AG20443 (cell line): ENCODE data around the gene ZNF862.
A peak's percentile ranks its signal among the peaks of the same experiment; 100 is the strongest.

ENCODE experiments used
- DNase-seq: peaks from one replicate; pipeline ENCODE4 v3.0.0; 2012; ENCODE audit warnings: low spot score, mixed read lengths

ZNF862 gene

DNA sequence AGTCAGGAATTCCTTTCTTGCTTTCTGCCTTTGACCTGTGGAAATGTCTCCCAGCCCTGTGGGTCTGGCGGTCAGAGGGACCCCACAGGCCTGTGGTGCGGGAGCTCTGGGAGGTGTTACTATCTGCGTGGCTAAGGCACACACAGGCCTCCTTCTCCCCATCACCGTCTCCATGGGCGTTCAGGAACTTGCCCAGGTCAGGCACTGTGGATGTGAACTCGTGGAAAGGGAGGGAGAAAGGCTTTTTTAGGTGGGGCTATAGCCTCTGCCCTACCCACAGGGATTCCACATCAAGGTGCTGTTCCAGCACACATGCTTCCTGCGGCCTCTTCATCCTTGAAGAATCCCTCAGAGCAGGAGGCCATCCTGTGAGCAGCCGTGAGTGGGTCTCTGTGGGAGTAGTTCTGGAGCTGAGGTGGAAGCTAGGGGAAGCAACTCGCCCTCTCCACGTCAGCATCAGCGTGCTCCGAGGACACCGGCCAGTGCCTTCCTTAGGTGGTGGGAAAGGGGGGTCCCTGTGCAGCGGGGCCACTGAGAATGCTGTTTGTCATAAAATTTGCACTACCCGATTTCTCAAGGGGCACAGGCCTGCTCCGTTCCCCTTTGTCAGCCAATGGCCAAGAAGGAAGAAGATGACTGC is 28.1 kb downstream of the ZNF862 start:
- DNase-seq: no peak

DNA sequence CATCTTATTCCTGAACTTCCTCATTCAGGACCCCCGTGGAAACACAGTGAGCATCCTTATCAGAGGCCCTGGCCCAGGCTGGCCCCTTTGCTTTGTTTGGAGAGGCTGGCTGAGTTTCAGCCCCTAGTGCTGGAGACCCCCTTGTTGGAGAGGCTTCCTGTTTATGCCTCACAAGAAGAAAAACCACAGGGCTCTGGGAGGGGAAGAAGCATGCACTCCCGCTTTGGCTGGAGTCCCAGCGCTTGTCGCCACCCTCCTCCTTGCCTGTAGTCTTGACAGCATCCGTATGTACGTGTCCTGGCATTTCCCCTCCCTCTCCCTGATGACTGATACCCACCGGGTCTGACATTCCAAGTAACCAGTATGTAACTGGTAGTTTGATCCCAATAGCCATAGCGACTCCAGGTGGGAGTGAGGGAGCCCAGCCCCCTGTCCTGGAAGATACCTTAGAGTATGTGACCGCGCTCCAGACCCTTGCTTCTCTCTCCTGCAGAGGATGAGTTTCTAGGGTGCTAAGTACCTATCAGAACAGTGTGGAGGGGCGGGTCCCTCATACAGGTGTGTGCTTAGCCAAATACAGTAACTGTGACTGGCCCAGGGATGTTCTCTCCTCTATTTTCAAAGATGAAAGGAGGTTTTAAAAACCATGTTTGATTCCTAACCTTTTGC is 28.7 kb downstream of the ZNF862 start:
- DNase-seq: no peak

DNA sequence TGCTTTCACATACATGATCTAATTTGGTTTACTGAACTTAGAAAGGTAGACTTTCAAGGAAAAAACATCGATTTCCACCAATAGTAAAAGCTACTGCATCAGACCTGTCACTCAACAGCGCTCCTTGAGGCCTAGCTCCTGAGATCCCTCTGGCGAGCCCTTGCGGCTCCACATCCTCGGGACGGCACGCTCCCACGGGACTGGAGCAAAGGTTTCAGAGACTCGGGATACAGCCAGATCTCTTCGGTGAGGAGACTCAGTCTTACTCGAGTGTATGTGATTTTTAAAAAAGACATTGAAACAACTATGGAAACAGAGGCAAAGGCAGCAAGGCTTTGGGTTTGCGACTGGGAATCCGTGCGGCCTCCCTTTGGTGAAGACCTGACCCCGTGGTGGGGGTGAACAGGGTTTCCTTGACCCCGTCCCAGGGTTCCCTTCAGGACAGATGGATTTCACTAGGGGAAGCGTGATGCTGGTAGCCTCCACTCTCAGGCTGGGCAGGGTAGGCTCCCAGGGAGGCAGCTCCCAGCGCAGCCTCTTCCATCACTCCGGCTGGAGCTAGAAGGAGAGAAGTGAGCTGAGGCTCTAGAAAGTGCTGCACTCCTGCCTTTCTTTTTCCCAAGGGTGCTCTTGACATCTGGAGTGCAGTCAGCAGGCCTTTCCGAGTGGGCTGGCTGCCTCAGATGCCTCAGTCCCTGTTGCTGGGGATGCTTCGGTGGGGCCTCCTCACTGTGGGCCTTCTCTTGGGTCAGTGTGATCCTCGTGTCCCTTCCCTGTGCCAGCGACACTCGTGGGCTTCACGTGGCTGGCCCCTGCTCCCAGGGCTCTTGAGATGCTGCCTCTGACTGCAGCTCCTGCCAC is 29.8 kb downstream of the ZNF862 start:
- no peak for DNase-seq

DNA sequence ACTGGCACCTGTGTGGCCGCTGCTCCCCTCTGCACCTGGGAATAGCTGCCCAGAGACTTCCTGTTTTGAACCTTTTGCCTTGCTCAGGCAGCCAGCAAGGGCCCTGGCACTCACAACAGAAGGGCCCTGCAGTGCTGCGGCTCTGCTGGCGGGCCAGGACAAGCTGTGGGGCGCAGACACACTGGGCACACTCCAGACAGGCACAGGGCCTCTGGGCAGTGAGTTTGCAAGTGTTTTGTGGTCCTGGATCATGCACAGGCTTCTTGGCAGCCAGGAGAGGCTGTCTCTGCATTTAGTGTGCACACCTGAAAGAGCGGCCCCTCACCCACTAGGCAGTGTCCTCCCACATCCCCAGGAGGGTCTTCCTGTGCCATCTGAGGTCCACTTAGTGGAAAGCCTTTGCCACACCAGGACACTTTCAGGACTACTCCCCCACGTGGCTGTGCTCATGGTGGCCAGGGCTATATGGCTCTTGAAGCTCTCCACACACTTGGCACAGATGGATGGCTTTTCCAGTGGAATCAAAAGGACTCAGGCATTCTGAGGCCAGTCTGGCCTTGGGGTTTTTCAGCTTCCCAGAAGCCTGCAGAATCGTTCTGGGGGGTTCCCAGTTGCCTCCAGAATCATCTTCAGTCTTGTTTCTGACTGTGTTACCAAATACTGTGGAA is 30.6 kb downstream of the ZNF862 start:
- DNase-seq: no peak

DNA sequence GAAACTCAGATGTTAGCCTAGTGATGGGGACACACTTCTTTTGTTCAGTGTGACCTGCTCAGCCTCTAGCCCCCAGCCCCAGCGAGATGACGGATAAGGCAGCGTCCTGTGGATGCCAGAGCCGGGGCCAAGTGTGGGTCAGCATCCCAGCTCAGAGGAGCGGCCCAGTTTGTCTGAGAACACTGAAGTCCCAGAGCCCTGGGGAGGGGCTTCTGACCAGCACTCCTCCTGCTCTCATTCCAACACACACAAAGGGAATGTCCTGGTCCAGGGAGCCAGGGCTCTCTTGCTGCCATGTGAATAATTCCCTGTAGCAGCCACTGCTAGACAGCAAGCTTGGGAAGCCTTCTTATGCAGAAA is 31.1 kb downstream of the ZNF862 start:
- DNase-seq: no peak

DNA sequence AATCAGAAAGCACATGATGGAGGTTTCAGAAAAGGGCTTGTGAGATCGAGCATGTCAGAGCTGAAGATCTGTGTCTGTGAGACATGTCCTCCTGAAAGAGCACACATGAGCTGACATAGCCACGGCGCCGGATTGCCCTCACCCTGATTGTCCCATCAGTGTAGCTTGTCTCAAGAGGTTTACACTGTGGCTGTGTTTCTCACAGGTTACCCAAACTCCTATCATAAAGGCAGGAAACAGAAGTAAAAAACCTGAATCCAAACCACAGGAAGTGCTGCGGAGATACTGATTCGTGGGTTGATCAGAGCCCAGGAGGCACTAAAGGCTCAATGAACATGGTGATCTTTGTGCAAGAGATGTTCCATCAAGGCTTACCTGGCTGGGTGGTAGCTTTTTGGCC is 31.7 kb downstream of the ZNF862 start:
- DNase-seq: no peak

DNA sequence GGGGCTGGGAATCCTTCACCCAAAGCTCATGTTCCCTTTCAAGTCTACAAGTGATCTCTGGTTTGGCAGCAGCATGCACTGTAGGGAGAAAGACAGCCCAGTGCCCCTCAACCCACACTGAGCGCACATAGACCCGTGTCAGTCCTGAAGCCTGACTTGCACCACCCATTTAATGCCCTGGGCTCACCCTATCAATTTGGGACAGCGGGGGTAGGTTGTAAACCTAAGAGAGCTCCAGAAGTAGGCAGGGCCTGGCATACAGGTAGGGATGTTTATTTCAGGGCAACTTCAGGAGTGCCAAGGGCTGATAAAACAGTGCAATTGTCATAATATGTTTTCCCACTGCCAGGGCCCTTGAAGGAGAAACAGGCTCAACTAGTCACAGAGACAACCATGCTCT is 32.1 kb downstream of the ZNF862 start:
- no peak for DNase-seq

DNA sequence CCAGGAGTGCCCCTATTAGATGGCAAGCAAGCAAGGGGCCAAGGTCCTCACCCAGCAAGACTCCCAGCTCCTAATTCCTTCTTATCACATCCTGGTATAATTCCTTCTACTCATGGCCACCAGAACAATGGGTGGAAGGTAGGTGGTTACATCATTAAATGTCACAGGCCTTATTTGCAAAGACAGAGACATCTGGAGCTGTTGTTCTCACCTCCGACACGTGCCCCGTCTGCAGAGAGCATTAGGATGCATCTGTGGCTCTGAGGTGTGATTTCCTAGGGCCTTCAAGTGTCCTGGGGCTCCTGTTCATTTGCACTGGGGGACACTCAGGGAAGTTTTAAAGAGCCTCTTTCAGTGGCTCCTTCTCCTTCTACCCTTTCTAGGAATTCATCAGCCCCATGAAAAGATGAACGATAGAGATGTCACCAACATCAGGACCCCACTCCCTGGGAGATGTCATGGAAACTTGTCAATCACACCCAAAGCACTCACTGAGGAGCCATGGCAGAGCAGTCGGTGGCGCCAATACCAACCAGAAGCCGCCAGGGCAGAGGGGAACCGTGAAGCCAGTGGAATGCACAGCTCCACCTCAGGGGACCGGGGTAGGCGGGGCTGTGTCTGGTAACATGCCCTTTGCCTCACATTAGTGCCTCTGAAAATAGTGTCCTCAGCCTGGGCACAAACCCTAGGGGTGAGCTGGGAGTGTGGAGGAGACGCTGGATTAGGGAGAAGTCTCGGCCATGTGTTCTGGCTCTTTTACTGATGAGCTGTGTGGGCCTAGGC is 32.7 kb downstream of the ZNF862 start:
- no peak for DNase-seq

DNA sequence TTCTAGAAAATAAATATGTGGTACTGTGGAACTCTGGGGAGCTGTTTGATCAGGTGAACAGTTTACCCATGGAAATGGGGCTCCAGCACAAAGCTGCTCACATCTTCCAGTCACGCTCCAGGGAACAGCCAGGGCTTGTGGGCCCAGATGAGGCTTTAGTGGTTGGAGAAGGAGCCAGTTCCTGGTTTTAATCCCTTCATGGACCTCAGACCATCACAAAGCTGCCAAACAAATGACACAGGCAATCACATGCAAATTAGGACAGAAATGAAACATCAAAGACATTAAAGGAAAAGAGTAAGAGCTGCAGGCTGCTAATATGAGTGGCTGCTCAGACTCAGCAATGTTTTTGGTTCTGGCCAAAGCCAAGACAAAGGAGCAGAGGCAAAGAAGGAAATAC is 33.4 kb downstream of the ZNF862 start:
- no peak for DNase-seq

DNA sequence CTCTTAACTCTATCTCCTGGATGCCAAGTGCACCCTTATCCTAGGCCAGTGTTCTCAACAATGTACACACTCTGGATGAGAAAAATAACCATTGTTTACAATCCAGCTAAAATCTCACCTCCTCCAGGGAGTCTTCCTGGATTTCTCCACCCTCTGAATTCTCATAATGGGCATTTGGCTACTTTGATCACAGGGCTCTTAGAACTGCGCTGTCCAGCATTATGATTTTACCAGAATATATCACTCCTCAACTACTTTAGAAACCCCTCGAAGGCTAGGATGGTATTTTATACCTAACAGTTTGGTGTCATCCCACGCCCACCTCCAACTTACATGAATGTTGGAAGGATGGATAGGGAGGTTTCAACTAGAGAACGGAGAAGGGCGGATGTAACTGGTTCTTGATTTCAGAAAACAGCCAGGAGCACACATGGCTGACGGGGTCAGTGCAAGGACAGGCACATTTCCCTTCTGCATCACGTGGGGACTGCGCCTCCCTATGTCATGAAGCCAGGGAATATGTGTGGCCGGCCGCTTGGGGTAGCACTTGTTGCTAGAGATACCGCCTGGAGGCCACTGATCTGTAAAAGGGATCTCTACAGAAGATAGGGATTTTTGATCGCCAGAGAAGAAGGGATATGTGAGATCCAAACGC is 34.4 kb downstream of the ZNF862 start:
- peak; percentile 93 for DNase-seq

DNA sequence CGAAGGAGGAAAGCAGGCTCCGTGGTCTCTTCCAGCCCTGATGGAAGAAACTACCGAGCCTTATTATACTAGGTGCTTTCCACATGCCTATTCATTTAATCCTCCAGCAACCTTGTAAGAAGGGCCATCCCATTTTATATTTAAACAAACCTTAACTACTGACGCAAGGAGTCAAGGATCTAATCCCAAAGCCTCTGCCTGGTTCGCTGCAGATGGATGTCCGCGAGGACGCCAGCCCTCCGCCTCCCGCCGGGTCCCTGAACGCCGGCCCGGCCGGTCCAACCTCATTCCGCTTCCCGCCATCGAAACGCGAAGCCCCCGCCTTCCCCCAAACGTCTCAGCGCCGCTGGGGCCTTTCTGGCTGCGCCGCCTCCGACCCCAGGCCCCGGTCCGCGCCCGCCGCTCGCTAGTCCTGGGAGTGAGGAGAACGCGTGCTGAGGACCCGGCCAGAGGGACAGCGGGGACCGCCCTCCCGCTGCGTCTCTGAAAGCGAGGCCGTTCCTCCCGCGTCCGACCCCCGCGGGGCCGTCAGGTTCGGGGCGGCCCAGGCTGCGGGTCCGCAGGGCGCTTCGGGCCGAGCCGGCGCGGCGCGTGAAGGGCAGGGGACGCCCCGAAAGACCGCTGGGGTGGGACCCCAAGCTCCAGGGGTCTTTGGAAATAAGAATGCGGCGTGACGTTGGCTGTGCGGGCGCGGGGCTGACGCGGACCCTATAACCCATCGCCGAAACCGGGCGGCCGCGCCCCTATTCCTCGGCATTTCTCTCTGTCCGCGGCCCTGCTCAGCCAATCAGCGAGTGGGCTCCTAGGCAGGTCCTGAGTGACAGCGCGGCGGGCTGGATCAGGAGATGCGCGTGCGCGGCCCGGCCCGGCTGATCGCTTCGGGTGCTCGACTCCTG is 35.1 kb downstream of the ZNF862 start, which contains the start of gene ATP6V0E2:
ATP6V0E2 (plus strand) TSS at position 896 of the 896 bp plus-strand sequence. CDS start 97 bp downstream, outside the sequence.
- DNase-seq: peak; percentile 100

DNA sequence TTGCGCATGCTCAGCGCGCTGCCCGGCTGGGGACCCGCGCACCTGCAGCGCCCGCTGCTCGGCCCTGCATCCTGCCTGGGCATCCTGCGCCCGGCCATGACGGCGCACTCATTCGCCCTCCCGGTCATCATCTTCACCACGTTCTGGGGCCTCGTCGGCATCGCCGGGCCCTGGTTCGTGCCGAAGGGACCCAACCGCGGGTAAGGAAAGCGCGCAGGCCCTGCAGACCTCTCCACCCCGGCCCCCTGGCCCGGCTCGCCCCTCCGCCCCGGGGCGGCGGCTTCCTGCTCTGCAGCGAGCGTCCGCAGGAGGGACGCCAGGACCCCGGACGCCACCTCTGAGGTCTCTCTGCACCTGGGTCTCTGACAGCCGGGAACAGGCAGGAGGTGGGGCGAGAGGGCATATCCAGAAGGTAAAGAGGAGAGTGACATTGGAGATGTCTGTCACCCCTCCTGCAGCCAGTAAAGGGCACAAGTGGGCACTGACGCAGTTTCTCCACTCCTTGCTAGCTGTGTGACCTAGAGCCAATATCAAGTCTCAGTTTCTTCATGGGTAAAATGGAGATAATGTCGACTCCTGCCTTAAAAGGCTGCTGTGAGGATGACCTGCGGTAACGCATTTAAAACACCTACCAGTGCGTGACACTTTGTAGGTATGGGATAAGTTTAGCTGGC is 35.9 kb downstream of the ZNF862 start:
- DNase-seq: no peak

DNA sequence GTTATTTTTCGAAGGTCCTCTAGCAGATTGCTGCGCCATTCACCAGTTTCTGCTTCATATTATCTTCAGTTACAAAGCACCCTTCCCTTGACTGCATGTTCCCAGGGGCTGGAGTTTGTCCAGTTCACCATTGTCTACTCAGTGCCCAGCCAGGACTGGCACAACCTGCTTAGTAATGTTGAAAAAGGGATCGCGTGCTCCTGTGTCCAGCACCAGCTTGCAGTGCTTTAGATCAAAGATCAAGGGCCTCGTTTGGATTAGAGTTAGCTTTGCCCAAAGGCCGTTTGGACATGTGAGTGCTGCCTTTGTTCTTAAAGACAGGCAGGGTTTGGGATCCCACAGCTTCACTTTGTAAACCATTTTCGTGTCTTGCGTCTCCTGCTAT is 36.5 kb downstream of the ZNF862 start:
- DNase-seq: no peak

DNA sequence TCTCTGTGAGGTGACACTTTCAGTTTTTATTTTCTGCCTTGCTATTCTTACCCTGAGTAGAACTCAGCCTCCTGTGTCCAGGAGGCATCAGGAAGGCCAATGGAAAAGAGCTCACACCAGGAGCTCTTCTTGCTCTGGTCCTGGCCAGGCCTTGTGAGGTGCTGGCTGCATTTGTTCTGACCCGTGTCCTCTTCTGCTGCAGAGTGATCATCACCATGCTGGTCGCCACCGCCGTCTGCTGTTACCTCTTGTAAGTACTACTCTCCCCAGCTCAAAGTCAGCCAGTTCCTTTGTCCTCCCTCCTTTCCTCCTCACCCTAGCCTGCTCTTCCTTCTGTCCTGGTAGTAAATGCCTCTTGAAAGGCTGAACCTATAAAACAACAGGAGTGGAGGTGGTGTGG is 37.2 kb downstream of the ZNF862 start:
- DNase-seq: no peak

DNA sequence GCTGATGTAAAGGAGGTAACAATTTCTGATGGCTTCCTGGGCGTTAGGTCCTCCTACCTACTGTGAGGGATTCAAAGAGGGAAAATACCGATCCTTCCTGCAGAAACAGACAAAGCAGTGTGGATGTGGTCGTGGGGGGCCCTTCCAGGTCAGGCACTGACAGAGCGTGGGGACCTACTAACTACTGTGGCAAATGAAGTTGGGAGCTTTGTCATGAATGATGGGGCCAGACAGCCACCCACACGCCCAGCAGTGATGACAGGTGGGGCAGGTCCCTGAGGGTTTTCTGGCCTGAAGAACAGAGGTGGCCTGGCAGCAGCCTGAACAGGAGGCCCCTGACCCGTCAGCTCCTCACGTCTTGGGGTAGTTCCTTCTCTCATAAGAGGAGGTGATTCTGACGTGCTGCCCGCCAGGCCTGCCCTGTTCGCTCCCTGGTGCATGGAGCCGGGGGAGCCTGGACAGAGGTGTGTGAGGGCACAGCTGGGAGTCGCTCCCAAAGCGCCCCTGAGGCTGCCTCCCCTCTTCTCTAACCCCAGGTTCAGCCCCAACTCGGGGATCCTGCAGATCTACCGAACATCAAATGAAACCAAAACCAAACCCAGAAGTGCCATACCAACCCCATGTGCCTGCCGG is 39.8 kb downstream of the ZNF862 start:
- DNase-seq: no peak

DNA sequence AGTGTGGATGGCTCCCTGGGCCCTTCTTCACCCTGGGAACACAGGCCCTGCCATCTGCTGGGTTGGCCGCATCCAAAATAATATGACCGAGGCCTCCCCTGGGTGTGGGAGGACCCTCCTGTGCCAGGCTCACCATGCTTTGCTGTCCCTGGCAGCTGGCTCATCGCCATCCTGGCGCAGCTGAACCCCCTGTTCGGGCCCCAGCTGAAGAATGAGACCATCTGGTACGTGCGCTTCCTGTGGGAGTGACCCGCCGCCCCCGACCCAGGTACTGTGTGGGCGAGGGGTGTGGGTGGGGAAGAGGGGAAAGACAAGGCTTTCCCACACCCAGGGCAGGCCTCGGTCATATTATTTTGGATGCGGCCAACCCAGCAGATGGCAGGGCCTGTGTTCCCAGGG is 40.3 kb downstream of the ZNF862 start:
- no peak for DNase-seq

DNA sequence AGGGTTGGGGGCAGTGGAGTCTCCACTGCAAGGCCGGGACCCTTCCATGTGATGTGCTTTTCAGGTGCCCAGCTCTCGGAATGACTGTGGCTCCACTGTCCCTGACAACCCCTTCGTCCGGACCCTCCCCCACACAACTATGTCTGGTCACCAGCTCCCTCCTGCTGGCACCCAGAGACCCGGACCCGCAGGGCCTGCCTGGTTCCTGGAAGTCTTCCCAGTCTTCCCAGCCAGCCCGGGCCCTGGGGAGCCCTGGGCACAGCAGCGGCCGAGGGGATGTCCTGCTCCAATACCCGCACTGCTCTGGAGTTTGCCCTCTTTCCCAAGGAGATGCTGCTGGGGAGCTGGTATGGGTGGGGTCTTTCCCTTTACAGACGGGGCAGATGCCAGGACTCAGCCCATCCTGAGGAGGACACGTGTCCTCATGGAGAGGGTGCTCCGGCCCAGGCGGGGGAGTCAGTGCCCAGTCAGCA is 41.1 kb downstream of the ZNF862 start:
- DNase-seq: no peak

DNA sequence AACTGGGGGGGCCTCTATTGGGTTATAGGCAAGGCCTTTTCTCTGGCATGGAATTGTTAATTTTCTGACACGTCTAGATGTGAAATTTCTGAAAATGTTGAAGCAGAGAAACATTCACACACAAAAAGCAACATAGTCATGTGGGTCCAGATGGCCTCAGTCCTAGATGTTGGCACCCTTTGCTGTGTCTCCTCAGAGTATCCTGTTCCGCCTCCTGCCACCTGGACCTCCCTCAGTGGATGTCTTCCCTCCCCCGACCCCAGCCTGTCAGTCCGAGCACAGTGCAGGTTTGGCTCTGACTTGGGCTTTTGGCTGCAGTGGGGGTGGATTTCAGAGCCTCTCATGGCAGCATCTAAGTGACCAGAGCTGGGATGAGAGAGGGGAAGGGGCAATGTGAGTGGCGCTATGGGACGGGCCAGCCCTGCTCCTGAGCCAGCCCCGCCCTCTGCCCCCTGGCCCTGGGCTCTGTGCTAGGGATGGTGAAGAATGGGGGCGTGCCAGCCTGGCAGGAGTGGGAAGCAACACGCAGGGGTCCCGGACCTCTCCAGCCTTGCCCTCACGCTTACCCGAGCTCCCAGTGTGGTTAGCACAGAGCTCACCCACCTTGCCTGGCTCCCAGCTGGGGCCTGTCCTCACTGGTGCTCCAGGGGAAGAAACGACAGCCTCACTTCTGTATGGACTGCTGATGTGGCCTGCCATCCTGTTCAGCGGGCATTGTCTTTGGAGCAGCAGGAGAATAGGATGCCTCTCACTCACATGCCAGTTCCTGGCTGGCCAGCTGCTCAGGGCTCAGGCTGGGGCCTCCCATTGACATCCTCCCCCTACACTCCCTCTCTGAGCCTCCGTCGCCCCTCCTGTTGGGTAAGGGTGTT is 41.8 kb downstream of the ZNF862 start:
- DNase-seq: no peak
